Germinal center (tissue), 1 donor: Measurements from ENCODE around the gene GLG1.
"Not testable (repeated sequence)": the region's sequence is repeated elsewhere in the genome, so short reads cannot be mapped to it uniquely, and the experiment has no call there.

ENCODE experiments used
- DNase-seq: peaks from one replicate; pipeline ENCODE4 v3.0.0; 2012; ENCODE audit warnings: mixed read lengths, low spot score

GLG1 gene

DNA sequence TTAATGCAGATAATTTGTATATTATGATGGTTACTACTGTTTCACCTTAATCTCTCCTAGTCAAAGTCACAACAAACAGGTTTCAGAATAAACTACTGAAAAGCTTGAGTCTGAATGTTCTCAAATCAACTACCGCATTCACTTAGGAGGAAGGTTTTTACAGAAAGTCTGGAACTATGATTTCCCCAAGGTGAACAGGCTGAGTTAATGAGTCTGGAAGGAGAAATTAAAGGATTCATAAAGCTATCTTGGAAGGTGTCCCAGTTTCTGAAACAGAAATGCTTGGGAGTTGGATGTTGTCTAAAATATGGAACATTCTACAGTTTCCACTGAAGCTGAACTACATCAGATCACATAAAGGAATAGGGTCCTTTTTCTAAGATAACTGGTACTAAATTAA, 69.2 kb downstream of the GLG1 start:
- DNase-seq = not testable (repeated sequence)

DNA sequence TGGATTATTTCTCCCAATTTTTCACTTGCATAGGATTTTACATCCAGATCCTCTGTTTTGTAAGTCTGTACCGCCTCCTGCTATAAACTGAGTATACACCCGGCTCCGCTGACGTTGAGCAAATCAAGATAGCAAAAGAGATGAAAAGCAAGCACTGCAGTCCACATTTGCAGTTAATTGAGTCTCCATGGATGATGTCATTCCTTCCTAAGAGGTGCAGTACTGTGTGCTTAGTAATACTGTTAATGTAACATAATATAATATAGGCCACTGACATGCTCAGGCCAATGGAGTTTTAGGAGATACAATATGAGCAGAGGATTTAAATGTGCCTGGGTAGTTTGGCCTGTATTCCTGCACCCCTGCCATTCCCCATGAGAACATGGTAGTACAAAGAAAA, 72.3 kb downstream of the GLG1 start:
- not testable (repeated sequence) for DNase-seq

DNA sequence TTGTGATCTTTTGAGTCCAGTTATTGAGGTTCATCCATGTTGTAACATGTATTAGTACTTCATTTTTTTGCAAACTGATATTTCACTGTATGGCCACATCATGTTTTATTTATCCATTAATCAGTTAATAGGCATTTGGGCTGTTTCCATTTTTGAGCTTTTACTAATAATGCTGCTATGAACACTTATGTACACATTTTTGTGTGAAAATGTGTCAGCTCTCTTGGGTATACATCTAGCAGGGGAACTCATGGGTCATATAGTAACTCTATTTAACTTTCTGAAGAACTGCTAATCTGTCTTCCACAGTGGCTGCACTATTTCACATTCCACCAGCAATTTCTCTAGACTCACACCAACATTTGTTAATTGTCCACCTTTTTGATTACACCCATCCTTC, 82.0 kb downstream of the GLG1 start:
- no peak for DNase-seq

DNA sequence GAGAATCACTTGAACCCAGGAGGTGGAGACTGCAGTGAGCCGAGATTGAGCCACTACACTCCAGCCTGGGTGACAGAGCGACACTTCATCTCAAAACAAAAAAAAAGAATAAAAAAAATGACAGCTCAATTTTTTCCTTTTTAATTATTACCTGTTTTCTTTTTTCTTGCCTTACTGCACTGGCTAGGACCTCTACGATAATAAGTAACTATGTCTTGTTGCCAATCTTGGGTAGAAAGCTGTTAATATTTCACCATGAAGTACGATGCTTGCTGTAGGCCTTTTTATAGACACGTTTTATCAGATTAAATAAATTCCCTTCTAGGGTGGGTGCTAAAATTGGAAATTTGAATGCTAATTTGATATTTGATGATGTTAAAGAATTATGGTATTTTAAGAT, 82.8 kb downstream of the GLG1 start:
- DNase-seq = no peak

DNA sequence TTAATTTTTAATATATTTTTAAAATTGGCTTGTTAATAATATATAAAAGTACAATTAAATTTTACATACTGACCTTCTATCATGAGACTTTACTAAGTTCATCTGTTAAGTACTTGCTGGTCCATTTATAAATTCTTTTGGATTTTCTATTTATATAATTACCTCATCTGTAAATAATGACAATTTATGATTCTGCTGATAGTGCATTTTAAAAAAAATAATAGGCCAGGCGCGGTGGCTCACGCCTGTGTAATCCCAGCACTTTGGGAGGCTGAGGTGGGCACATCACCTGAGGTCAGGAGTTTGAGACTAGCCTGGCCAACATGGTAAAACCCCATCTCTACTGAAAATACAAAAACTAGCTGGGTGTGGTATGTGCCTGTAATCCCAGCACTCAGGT, 83.2 kb downstream of the GLG1 start:
- DNase-seq = not testable (repeated sequence)

DNA sequence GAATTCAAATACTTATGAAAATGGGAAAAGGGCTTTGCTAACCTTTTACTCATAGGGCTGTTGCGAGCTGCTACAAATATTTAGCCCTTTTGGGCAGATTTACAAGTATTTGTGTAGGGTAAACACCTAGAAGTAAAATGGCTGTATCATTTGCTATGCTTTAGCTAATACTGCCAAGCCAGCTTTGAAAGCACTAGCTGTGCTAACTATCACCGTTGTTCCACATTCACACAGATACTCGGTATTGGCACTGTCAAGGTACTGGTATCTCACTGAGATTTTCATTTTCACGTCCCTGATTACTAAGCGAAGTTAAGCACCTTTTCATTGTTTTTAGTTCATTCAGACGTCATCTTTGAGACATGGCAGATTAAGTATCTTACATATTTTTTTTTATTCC, 84.8 kb downstream of the GLG1 start:
- no peak for DNase-seq

DNA sequence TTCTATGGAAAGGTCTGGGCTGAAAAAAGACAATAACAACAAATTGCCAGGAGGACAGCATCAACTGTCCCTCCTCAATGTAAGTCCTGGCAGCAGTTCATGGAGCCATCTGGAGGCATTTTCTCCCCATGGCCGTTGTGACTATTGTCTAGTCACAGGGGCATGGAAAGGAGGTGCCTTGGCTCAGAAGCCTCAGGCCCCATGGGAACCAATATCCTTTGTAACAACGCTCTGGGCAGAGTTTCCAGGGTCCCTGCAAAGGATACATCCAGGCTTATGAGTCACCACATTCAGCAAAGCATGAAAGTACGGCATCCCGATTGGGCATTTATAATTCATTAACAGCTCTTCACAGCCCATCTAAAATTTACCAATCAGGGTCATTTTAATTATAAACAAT, 85.2 kb downstream of the GLG1 start:
- no peak for DNase-seq

DNA sequence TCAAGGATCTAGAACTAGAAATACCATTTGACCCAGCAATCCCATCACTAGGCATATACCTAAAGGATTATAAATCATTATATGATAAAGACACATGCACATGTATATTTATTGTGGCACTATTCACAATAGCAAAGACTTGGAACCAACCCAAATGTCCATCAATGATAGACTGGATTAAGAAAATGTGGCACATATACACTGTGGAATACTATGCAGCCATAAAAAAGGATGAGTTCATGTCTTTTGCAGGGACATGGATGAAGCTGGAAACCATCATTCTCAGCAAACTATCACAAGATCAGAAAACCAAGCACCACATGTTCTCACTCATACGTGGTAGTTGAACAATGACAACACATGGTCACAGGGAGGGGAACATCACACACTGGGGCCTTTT, 88.0 kb downstream of the GLG1 start:
- DNase-seq = not testable (repeated sequence)

DNA sequence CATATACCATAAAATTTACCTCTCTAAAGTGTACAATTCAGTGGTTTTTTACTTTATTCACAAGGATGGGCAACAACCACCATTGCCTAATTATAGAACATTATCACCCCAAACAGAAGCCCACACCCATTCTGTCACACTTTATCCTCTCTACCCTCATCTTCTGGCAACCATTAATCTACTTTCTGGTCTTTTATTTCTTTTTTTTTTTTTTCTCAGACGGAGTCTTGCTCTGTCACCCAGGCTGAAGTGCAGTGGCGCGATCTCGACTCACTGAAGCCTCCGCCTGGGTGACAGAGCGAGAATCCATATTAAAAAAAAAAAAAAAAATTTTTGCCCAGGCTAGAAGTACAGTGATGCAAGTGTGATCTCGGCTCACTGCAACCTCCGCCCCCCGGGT, 95.0 kb downstream of the GLG1 start:
- DNase-seq = no peak

DNA sequence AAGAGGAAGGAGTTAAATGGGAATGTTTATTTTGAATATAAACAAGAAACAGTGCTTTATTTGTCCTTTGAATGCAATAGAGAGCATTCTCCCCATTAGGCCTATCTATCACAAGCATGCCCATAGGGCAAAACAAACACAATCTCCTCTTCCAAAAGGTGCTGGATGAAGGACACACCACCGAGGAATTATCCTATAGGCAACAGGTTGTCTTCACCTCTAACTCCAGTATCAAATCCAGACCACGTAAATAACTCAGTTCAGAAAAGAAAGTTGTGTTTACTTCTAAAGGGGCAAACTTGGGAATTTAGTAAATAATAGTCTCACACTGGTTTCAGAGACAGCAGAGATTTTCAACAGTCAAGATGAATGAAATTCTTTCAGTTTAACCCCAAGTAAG, 101.9 kb downstream of the GLG1 start:
- no peak for DNase-seq

DNA sequence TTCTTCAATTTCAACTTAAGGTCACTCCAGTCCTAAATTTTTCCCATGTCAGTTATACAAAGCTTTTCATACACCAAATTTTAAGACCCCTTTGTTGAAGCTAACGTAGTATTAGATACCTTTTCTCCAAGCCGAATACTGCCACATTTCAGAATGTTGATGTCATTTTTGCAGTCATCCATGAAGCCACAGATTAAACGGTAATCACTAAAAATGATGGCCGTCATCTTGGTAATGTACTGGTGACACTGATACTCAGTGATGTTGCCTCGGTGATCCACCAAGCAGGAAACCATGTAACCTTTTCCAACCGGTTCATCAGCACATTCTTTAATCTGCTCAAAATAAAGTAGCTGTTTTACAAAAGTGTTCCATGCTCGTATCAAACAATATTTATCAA, 103.5 kb downstream of the GLG1 start:
- no peak for DNase-seq

DNA sequence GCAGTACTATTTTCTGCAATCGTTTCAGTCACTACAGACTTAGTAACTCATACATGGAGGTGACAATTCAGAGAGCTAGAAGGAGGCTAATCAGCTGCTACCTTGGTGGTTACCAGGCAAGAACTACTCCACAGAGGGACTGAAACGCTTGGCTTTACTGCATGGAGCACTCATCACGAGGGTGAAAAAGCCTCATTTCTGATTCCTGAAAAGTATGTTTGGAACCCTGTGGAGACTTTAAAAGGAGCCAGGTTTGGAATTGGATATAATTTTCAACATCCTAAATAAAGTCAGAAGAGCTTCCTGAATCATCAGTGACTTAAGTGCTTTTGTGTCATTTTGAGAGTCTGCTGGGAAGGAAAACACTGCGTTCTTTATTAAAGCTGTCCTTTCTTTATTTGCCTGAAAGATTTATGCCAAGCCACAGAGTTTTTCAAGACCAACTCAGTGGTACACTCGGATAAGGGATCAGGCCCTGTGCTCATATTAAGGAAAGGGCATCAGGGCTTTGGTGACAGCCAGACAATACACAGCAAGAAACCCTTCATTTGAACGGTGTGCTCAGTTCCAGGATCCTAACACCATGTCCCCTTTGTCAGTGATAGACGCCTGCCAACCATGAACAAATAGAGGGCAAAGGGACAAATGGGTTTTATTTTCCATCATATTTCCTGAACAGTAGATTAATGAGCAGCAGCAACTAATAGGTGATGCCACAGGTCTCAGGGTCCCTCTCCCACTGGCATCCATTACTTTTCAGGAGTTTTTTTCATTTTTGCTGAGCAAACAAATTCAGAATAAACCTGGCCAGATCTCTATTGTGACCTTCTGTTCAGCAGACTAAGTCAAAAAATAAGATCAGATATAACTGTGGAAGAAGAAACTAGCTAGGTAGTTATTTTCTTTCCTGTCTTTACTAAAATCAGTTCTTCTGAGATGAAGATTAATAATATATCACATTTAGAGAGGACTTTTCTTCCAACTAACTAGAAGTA, 105.1 kb downstream of the GLG1 start:
- no peak for DNase-seq

DNA sequence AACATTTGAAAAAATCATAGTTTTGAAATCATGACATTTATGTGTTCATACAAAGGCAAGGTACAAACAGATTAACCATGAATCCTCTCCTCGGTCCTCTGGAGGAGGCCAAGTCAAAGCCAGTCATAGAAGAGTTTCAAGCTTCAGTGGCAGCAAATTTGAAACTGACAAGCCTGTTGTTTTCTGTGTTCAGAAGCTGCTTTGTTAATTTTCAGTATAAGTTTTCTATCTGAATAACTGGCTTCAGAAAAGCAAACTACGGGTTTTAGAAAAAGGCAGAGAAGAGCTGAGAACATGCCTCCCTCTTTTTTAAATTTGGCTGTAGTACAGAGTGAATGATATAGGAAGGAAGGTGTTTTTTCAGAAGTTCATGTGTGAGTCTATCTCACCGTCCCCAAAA, 106.0 kb downstream of the GLG1 start:
- DNase-seq = no peak

DNA sequence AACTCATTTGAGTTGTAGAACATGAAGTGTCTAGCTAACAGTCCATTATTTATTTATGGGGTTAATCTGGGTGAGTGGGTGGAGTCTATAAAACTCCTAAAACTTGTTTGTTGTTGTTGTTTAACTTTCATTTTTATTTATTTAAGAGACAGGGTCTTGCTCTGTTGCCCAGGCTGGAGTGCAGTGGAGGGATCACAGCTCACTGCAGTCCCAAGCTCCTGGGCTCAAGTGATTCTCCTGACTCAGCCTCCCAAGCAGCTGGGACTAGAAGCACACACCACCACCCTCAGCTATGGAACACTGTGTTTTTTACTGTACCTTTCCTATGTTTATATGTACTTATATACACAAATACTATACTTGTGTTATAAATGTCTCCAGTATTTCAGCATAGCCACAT, 107.8 kb downstream of the GLG1 start:
- no peak for DNase-seq

DNA sequence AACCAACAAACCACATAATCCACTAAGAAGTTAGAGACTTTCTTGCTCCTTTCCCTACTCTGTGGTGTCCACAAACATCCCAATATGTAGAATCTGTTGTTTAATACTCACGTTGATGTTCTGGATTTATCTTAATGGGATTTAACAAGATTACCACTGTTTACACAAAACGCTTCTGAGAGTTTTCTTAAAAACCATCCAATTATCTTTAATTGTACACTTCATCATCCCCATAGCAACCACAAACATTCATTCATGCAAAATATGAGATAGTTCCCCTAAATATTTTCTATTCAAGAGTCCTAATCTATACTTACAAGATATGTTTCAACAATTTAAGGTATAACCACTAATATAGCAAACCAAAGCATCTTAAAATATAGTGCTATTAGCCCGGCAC, 109.2 kb downstream of the GLG1 start:
- no peak for DNase-seq

DNA sequence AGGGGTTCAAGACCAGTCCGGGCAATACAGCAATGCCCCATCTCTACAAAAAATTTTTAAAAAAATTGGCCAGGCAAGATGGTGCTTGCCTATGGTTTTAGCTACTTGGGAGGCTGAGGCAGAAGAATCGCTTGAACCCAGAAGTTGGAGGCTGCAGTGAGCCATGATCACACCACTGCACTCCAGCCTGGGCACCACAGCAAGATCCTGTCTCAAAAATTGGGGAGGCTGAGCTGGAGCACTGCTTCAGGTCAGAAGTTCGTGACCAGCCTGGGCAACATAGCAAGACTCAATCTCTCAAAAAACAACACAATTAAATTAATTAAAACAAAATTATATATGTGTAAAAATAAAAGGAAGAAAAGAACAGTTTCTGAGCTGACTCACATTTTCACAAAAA, 110.9 kb downstream of the GLG1 start:
- no peak for DNase-seq

DNA sequence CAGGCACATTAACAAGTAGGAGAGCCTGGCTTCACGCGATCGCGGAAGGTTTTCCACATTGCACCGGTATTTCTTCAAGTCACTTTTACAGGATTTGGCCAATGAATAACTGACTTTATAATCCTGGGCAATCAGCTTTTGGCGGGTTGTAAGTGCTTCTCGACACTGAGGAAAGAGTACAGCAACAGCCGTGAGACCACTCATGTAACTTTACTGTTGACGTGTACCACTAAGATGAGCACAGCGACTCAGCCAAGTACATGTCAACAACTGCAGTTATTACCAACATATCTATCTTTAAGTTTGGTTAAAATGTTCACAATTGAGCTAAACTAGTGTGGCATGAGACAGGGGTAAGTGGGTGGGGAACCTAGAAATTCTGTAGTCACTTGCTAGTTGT, 113.9 kb downstream of the GLG1 start:
- DNase-seq = no peak

DNA sequence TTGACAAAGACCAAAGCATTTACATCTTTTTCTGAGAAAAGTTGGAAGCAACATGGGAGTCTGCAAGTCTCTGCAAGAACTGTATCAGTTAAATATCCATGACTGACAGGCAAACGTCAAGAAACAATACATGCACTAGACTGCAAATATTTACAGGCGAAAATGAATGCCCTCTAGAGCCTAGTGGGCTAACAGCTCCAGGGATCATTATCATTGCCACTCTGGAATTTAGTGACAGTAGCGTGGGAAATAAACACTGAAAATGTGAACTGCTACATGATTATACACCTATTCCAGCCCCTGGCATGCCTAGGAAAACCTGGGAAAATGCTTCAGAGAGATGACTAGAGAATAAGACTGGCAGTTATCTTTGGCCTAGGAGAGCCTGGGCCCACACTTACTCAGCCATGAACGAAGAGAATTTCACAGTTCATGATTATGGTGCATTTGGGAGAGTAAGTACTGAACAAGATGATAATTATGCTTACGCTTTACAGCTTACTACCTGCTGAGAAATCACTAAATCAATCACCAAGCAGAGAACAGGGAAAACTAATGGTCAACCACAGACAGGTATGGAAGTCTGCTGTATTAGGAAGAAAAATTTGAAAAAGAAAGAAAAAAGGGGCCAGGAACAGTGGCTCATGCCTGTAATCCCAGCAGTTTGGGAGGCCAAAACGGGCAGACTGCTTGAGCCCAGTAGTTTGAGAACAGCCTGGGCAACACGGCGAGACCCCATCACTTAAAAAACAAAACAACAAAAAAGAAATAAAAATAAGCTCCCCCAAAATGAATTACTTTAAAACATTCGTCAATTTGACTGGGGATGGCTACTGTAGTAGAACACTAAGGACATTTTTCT, 119.0 kb downstream of the GLG1 start:
- no peak for DNase-seq

DNA sequence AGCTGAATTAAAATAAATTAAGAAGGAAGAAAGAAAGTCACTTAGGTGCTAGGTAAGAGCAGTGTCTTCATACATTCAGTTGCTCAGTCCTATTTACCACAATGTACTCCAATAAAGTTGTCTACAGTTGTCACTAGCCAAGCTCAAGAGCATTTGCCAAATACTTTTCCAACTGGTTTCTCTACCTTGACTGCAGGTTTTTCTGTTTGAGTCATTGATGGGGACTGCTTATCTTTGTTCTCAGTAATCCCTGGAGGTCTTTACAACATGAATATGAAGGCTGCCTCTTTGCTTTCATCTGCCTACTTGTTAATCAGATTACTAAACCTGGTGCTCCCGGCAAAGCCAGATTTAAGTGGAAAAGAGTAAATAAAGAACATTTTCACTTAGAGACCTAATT, 121.0 kb downstream of the GLG1 start:
- no peak for DNase-seq

DNA sequence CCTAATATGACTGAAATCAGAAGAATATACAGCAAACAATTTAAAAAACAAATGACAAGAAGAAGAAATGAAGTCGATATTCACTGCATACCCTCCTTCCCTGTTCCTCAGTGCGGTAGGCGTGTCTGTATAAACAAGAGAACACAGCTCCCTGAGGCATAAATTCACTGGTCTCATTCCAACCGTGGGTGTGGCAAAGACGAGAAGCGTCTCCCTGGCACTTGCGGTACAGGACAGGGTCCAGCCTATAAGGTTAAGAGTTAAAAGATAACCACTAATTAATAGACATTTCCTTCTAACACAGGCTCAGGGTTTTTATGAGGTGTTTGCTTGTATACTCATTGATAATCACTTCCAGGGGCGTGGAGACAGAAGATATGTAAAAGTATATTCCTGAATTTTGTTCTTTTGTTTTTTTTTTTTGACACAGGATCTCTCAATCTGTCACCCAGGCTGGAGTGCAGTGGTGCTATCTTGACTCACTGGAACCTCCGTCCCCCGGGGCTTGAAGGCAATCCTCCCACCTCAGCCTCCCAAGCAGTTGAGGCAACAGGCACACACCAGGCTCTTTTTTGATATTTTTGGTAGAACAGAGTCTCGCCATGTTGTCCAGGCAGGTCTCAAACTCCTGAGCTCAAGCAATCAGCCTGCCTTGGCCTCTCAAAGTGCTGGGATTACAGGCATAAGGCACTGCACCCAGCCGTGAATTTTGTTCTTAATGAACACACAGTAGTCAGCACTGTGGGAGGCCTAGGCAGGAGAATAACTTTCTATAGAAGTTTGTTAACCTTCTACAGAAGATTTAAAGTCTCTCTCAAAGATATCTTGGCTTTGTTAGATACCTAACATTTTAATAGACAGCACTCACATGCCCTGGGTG, 126.5 kb downstream of the GLG1 start:
- no peak for DNase-seq

DNA sequence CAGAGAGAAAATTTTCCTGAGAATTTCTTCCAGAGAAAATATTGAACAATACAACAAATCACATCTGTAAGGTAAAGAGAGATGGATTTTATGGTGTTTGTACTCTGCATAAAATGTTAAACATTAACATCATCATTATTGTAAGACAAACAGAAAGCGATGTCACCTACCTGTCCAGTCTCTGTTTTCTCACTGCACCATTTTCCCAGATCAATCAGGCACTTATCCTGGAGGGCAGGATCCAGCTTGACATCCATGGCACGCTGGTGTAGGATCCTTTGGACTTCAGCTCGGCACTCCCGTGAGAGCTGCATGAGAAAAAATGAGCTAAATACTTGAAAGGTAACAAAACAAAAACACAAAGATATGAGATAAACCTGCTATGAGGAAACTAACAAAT, 129.7 kb downstream of the GLG1 start:
- DNase-seq = no peak

DNA sequence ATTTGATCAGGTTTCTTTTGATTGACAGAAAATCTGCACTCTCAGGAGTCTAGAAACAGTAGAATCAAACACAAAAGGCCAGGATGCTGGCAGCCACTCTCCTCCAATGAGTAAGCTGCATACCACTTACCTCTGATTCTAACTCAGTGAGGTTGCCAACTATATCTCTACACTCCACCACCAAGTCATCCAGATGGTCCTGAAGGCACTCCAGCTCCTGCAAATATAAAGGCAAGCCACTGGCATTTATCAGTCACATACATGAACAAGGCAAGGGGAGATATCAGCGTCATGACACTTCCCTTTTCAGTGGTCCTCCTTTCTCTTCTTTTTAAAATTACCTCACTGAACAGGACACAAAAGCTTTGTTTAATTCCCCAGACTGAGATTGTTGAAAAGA, 132.5 kb downstream of the GLG1 start:
- no peak for DNase-seq
